Measurements from ENCODE around the gene ISM2. TPM values are rescaled to one million over a fixed set of nuclear protein-coding genes. Genes with fewer than 3 reads are reported as not detected.

Gene ISM2
- total RNA-seq, 1 donor from 2014 or later, result not detected

DNA sequence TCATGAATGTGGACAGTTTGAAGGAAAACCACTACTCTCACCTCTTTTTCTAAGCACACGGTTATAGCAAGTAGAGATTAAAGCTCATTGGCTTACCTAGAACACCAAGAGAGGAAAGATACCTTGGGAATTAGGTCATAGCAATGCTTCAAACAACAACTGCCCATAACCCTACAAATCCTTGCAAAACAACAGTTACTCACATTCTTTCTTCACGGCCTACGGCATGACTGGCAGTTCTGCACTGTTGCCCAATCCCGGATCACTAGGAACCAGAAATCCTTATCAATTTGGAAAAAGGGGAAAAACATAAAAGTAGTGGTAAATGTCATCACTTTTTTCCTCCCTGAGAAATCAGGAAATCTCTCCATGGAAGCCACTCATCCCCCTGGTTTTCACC is 9.6 kb upstream of the ISM2 start:
- DNase-seq (ENCODE audit: low read depth, low spot score), result no peak

DNA sequence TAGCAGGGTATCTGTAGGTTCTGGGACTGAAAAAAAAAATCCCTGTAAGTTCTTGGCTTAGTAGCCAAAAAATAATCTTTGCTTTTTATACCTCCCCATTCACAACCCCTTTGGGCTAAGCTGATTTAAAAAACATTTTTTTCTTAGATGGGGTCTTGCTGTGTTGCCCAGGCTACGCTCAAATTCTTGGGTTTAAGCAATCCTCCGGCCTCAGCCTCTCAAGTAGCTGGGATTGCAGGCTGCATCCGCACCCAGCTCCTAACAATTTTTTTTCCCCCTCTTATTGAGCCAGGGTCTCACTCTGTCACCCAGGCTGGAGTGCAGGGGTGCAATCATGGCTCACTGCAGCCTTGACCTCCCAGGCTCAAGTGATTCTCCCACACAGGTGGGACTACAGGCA is 9.1 kb upstream of the ISM2 start:
- DNase-seq (ENCODE audit: low read depth, low spot score), result no peak

GRCh38 chr14:77505031-77505430 is 6.4 kb upstream of the ISM2 start:
- DNase-seq (ENCODE audit: low read depth, low spot score), result no peak

DNA sequence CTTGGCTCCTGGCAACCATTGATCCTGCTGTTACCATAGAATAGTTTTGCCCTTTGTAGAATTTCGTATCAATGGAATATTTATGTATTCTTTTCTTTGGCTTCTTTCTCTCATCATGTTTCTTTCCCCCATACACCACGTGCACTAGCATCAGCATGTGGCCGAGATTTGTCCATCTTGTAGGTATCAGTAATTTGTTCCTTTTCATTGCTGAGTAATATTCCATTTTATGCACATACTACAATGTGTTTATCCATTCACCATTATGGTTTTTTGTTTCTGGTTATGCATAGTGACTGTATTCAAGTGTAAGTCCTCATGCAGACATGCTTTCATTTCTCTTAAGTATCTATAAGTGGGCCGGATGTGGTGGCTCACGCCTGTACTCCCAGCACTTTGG is 4.5 kb upstream of the ISM2 start:
- DNase-seq (ENCODE audit: low read depth, low spot score), result no peak

DNA sequence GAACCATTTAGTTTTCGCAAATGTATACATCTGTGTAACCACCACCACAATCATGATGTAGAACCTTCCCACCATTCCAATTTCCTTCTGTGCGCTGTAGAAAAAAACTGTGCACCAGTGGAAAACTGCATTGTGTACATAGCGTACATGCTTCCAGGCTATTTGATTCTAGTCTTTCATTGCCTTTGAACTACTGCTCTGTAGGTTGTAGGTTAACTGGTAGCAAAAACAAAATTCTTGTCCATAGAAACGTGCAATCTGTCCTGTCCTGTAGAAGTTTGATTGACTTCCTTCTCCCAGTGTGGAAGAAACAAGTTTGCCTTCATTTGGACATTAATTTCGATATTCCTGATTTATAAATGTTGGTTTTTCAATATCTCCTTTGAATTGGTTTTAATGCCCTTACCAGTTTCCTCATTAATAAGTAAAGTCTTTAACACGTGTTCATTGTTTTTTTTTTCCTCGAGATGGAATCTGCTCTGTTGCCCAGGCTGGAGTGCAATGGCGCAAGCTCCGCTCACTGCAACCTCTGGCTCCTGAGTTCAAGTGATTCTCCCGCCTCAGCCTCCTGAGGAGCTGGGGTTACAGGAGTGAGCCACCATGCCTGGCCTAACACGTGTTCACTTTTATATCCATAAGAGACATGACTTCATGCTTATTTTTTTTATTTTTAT is 3.6 kb upstream of the ISM2 start:
- DNase-seq (ENCODE audit: low read depth, low spot score), result no peak

DNA sequence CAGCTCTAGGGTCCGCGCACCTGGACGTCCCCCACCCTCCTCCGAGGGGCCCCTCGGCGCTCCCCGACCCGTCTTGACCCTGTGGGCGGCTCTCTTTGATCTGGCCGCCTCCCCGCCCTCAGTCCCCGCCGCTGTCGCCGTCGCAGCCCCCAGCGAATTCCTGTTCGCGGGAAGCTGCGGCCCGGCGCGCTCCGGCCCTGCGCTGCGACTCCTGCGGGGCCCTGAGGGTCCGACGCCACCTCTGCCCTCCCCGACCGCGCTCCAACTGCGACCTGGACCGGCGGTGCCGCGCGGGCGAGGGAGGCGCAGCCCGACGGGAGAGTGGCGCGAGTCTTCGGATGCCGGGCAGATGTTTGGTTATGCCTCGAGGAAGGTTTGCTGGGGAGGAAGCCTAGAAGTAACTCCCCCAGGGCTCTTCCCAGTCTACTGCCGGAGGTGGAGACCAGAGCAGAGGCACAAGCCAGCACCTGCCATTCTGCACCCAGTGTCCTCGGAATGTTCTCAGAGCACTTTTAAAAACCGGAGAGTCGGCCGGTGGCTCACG is 440 bp upstream of the ISM2 start:
- DNase-seq (ENCODE audit: low read depth, low spot score), result no peak

- DNase-seq (ENCODE audit: low read depth, low spot score), result no peak
Measured at GRCh38 chr14:77495334-77495733, 3.3 kb downstream of the ISM2 start.

DNA sequence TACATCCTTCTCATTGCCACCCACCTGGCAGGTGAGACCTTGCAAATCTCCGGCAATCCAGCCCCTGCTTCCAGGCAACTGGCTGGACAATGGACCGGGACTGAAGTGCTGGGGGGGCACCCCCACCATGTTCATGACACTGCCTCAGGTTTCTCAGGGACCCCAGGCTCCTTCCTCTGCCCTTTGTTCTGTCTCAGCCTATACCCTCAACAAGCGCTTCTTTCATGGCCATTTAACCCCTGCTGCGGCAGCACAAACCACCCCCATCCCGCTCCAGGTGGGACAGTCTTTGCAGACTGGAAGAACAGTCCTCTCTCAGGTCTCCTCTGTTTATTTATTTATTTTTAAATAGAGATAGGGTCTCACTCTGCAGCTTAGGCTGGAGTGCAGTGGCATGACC is 7.6 kb downstream of the ISM2 start:
- DNase-seq (ENCODE audit: low read depth, low spot score), result no peak

- DNase-seq (ENCODE audit: low read depth, low spot score), result no peak
Measured at GRCh38 chr14:77490347-77490986, 8.1 kb downstream of the ISM2 start.

GRCh38 chr14:77489041-77489440 is 9.6 kb downstream of the ISM2 start:
- no peak for DNase-seq (ENCODE audit: low read depth, low spot score)

DNA sequence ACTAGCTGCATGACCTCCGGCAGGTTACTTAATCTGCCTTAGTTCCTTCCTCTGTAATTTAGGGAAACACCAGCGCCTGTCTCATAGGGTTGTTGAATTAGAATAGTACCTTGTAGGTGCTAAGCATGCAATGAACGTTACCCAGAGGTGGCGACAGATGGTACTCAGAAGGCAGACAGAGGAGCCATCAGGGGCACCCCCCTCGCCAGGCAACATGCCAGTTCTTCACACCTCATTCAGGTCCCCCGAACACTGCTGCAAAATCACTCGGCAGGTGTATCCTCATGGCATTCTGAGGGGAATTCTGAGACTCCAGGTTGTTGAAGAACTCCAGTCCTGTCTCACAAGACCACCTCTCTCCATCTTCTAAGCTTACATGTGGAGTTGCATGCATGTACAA is 10.1 kb downstream of the ISM2 start:
- no peak for DNase-seq (ENCODE audit: low read depth, low spot score)

- no peak for DNase-seq (ENCODE audit: low read depth, low spot score)
Measured at GRCh38 chr14:77485901-77486678, 12.5 kb downstream of the ISM2 start.

GRCh38 chr14:77485256-77485655 is 13.4 kb downstream of the ISM2 start:
- no peak for DNase-seq (ENCODE audit: low read depth, low spot score)

DNA sequence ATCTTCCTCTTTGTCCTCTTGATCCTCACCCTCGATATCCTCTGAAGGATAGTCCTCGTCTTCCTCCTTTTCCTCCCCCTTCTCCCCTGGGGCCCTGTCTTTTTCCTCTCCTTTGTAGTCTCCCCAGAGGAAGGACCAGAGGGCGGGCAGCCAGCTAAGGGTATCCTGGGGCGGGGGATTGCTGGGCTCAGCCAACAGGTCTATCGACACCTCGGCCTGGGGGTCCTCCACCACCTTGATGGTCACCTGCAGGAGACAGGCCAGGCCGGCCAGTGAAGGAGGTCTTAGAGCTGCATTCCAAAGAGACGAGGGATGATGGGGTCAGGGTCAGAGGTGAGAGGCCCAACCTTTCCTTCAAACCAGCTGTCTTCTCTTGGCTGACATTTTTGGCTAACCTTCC is 16.2 kb downstream of the ISM2 start:
- DNase-seq (ENCODE audit: low read depth, low spot score), result no peak

- no peak for DNase-seq (ENCODE audit: low read depth, low spot score)
Measured at GRCh38 chr14:77478796-77479195, 19.8 kb downstream of the ISM2 start.

- no peak for DNase-seq (ENCODE audit: low read depth, low spot score)
Measured at GRCh38 chr14:77478029-77478428, 20.6 kb downstream of the ISM2 start.

- DNase-seq (ENCODE audit: low read depth, low spot score), result no peak
Measured at GRCh38 chr14:77475432-77476115, 23.0 kb downstream of the ISM2 start.

DNA sequence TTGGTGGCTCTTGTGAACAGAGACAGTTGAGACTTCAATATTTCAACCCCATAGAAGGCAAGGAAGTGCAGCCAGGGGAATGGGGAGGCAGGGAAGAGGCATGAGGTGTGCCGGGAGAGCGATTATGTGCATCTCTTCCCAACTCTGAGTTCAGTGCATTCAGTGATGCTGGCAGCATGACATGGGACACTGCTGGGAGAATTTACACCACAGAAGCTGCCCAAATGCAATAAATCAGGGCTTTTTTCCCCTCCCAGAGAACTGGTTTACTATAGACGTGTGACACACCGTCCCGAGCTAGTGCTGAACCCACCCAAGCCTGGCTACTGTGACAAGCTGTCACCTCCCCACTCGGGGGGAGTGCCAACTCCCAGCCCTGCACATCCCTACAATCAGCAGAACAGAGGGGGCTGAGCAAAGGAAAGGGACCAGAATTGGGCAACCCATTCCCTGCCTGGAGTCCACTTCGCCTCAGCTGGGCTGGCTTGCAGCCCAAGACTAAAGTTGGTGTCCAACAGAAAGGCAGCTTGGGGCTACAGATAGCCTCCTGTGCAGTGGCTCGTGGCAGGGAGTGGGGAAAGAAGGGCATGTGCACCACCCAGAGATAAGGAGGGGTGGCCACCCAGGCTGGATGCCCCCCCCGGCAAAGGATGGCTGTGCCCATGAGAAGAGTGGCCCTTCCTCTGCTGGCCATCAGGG is 24.0 kb downstream of the ISM2 start:
- DNase-seq (ENCODE audit: low read depth, low spot score), result no peak

DNA sequence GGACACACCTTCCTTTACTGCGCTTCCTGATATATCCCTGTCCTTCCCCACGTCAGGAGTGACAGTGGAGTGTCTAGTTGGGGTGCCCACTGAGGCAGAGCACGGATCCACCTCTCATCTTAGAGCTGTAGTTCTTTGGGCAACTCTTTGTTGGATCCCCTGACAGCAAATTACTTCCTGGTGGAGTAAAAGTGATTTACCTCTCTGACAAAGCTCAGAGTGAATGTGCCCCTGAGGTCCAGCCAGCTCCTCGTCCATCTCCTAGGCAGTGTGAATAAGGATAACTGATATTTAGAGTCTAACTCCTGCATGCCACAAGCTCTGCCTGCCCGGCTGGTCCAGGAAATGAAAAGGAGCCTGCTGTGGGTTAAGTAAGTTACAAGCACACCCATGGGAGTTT is 24.7 kb downstream of the ISM2 start:
- no peak for DNase-seq (ENCODE audit: low read depth, low spot score)

- DNase-seq (ENCODE audit: low read depth, low spot score), result no peak
Measured at GRCh38 chr14:77470224-77470870, 28.3 kb downstream of the ISM2 start.

DNA sequence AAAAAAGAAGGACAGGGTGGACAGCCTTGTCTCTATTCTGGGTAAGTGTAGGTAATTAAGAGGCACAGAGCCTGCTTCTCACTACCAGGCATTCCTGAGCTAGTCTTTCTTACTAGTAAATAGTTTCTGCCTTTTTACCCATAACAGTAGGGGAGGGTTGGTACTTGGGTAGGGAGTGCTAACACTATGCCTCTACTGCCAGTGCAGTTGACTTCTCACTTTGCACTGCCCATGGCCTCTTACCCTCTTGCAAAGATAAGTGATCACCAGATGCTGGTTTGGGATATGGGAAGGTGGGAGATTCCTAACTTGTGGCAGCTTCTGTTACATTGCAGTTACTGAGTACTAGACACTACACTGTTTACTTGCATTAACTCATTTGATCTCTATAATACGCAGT is 29.1 kb downstream of the ISM2 start:
- DNase-seq (ENCODE audit: low read depth, low spot score), result no peak
